H1 (cell line): Measurements from ENCODE around the gene GPR63. TPM values are rescaled to one million over a fixed set of nuclear protein-coding genes. Genes with fewer than 3 reads are reported as not detected.

Source experiments
- CTCF ChIA-PET: fragments of 300-600 bp; sonication (Branson Sonifier 250); formaldehyde crosslinking; loops from one replicate; lab custom pipeline; 2021; ENCODE audit not compliant: partially characterized antibody; lab: Charles Lee
- POLR2A ChIA-PET: fragments of 300-600 bp; sonication (Branson Sonifier 250); formaldehyde crosslinking; loops from one replicate; lab custom pipeline; 2021; ENCODE audit warnings: inconsistent platforms; ENCODE audit not compliant: partially characterized antibody; lab: Charles Lee
- DNase-seq, 2 experiments: peaks; one replicate each; pipeline versions ENCODE4 v3.0.0 to v3.0.0-alpha.2; 2010 to 2022; ENCODE audit warnings: low spot score in 2 of 2, low read depth in 1 of 2, mixed read lengths in 1 of 2
- FAIRE-seq: peaks from 2 replicates; lab custom pipeline; 2011; peaks lifted over from hg19 to GRCh38; lab: Jason Lieb, UNC
- H2AFZ ChIP-seq: 2 replicates; pipeline ENCODE4 v1.8.1; 2012; ENCODE audit warnings: low read length, inconsistent platforms
- H2AK5ac ChIP-seq: 2 replicates; pipeline ENCODE4 v1.6.1; 2013; ENCODE audit warnings: low read depth, low read length
- H2BK120ac ChIP-seq: replicated peaks from 2 replicates; pipeline ENCODE3; 2013; ENCODE audit warnings: low read depth, low read length, inconsistent platforms
- H2BK12ac ChIP-seq: 2 replicates; pipeline ENCODE4 v1.6.1; 2013; ENCODE audit warnings: low read depth, low read length
- H2BK15ac ChIP-seq: 2 replicates; pipeline ENCODE4 v1.6.1; 2013; ENCODE audit warnings: low read length
- H2BK20ac ChIP-seq: 2 replicates; pipeline ENCODE4 v1.6.1; 2013; ENCODE audit warnings: low read length
- H2BK5ac ChIP-seq: 2 replicates; pipeline ENCODE4 v1.6.1; 2013; ENCODE audit warnings: low read depth, low read length
- H3K14ac ChIP-seq: 2 replicates; pipeline ENCODE4 v1.6.1; 2013; ENCODE audit warnings: inconsistent platforms; ENCODE audit not compliant: insufficient read length
- H3K18ac ChIP-seq: 2 replicates; pipeline ENCODE4 v1.6.1; 2013; ENCODE audit warnings: low read length; ENCODE audit errors: extremely low read depth
- H3K23ac ChIP-seq: 2 replicates; pipeline ENCODE4 v1.6.1; 2013; ENCODE audit warnings: inconsistent platforms; ENCODE audit not compliant: insufficient read length
- H3K23me2 ChIP-seq: 2 replicates; pipeline ENCODE4 v1.6.1; 2013; ENCODE audit warnings: low read depth, low read length
- H3K27ac ChIP-seq: 2 replicates; pipeline ENCODE4 v1.6.1; 2011; ENCODE audit warnings: low read depth, low read length, inconsistent platforms
- H3K27me3 ChIP-seq, 4 experiments: replicated peaks in 1 of 4; 1 replicate in 1 of 4; 2 replicates in 3 of 4; pipeline versions ENCODE4 v1.6.1 to v1.8.1; 2011 to 2013; ENCODE audit warnings: low read length in 3 of 4, mild to moderate bottlenecking in 3 of 4, inconsistent platforms in 2 of 4, mixed read lengths in 2 of 4, moderate library complexity in 1 of 4; ENCODE audit not compliant: control insufficient read depth in 3 of 4, insufficient read depth in 3 of 4; ENCODE audit errors: extremely low read depth in 1 of 4
- H3K36me3 ChIP-seq, 4 experiments: 2 replicates each; pipeline versions ENCODE4 v1.6.1 to v1.8.1; 2011 to 2013; ENCODE audit warnings: mild to moderate bottlenecking in 4 of 4, low read length in 3 of 4, moderate library complexity in 2 of 4, control low read depth in 1 of 4, inconsistent platforms in 1 of 4; ENCODE audit not compliant: insufficient read depth in 4 of 4, control insufficient read depth in 2 of 4
- H3K4ac ChIP-seq: replicated peaks from 2 replicates; pipeline ENCODE3; 2013; ENCODE audit warnings: low read length, low read depth, mixed read lengths, inconsistent platforms; ENCODE audit not compliant: insufficient read length
- H3K4me1 ChIP-seq, 4 experiments: replicated peaks in 1 of 4; 1 replicate in 1 of 4; 2 replicates in 3 of 4; pipeline versions ENCODE4 v1.6.1 to v1.8.1; 2011 to 2013; ENCODE audit warnings: low read length in 3 of 4, inconsistent platforms in 2 of 4, mixed read lengths in 1 of 4; ENCODE audit not compliant: insufficient read depth in 4 of 4, control insufficient read depth in 3 of 4
- H3K4me2 ChIP-seq, 2 experiments: 2 replicates each; pipeline versions ENCODE4 v1.6.1 to v1.8.1; 2011 to 2013; ENCODE audit warnings: low read depth in 2 of 2, low read length in 2 of 2, control low read depth in 1 of 2, inconsistent platforms in 1 of 2, mild to moderate bottlenecking in 1 of 2; ENCODE audit not compliant: insufficient read depth in 1 of 2
- H3K4me3 ChIP-seq, 4 experiments: fragments of 200-600, 300-600 bp in 1 of 4; sonication (generic), shearing (Covaris generic), sonication (Bioruptor Twin) in 1 of 4; 2 replicates each; pipeline versions ENCODE4 v1.5.1 to v1.8.1; 2011 to 2016; ENCODE audit warnings: low read length in 4 of 4, low read depth in 3 of 4, control low read depth in 2 of 4, inconsistent platforms in 2 of 4, mild to moderate bottlenecking in 2 of 4, mixed read lengths in 1 of 4, moderate library complexity in 1 of 4; ENCODE audit not compliant: insufficient read depth in 2 of 4; ENCODE audit errors: extremely low read depth in 1 of 4
- H3K56ac ChIP-seq: replicated peaks from 2 replicates; pipeline ENCODE3; 2013; ENCODE audit warnings: low read depth, mild to moderate bottlenecking, mixed read lengths, low read length, inconsistent platforms; ENCODE audit not compliant: insufficient read length
- H3K79me1 ChIP-seq: 2 replicates; pipeline ENCODE4 v1.6.1; 2013; ENCODE audit warnings: low read depth, low read length, control low read depth
- H3K79me2 ChIP-seq, 2 experiments: 2 replicates each; pipeline versions ENCODE4 v1.6.1 to v1.8.1; 2012 to 2013; ENCODE audit warnings: low read length in 2 of 2, mild to moderate bottlenecking in 2 of 2, inconsistent platforms in 1 of 2; ENCODE audit not compliant: insufficient read depth in 2 of 2, control insufficient read depth in 1 of 2
- H3K9ac ChIP-seq, 4 experiments: replicated peaks in 1 of 4; 1 replicate in 1 of 4; 2 replicates in 3 of 4; pipeline versions ENCODE4 v1.6.1 to v1.8.1; 2011 to 2013; ENCODE audit warnings: low read depth in 3 of 4, low read length in 3 of 4, control low read depth in 2 of 4, mild to moderate bottlenecking in 2 of 4, moderate library complexity in 2 of 4, inconsistent platforms in 1 of 4; ENCODE audit errors: extremely low read depth in 1 of 4
- H3K9me3 ChIP-seq, 2 experiments: 2 replicates each; pipeline versions ENCODE4 v1.6.1 to v1.8.1; 2012 to 2013; ENCODE audit warnings: mild to moderate bottlenecking in 2 of 2, moderate library complexity in 2 of 2, control low read depth in 1 of 2, inconsistent platforms in 1 of 2, low read depth in 1 of 2, low read length in 1 of 2, mixed read lengths in 1 of 2; ENCODE audit not compliant: insufficient read depth in 2 of 2
- H4K20me1 ChIP-seq, 2 experiments: replicated peaks in 1 of 2; 2 replicates each; pipeline versions ENCODE3 to v1.8.1; 2011 to 2013; ENCODE audit warnings: inconsistent platforms in 2 of 2, low read length in 2 of 2, mild to moderate bottlenecking in 1 of 2; ENCODE audit not compliant: insufficient read depth in 2 of 2, control insufficient read depth in 1 of 2
- H4K5ac ChIP-seq: 2 replicates; pipeline ENCODE4 v1.6.1; 2013; ENCODE audit warnings: low read length, low read depth, mixed read lengths, inconsistent platforms; ENCODE audit not compliant: insufficient read length
- H4K8ac ChIP-seq: 2 replicates; pipeline ENCODE4 v1.8.0; 2013; ENCODE audit warnings: mild to moderate bottlenecking, moderate library complexity, low read length, inconsistent platforms; ENCODE audit not compliant: insufficient read depth; ENCODE audit errors: extremely low read depth
- H4K91ac ChIP-seq: replicated peaks from 2 replicates; pipeline ENCODE3; 2013; ENCODE audit warnings: low read length, mixed read lengths, inconsistent platforms; ENCODE audit not compliant: insufficient read length
- CBX8 ChIP-seq: fragments of 300-800, 300-1000 bp; sonication (generic); IDR thresholded peaks from 2 replicates; pipeline ENCODE4 v1.7.1; 2016; ENCODE audit warnings: low read depth, low read length, borderline replicate concordance
- FOSL1 ChIP-seq: IDR thresholded peaks from 2 replicates; pipeline ENCODE4 v1.6.1; 2011; ENCODE audit warnings: mild to moderate bottlenecking, low read depth, low read length, moderate library complexity; ENCODE audit not compliant: insufficient read depth
- GTF2F1 ChIP-seq: IDR thresholded peaks from 2 replicates; pipeline ENCODE4 v1.6.1; 2012; ENCODE audit warnings: low read depth, low read length, improper control_type of control experiment, borderline replicate concordance
- KDM4A ChIP-seq: IDR thresholded peaks from one replicate; pipeline ENCODE4 v1.7.1; 2012; ENCODE audit warnings: low read depth, mild to moderate bottlenecking, moderate library complexity, low read length, inconsistent platforms; ENCODE audit not compliant: severe bottlenecking
- KDM5A ChIP-seq: fragments of 200-600 bp; IDR thresholded peaks from 2 replicates; pipeline ENCODE4 v1.7.1; 2012; ENCODE audit warnings: mild to moderate bottlenecking, low read length, inconsistent platforms, mixed read lengths
- NRF1 ChIP-seq: IDR thresholded peaks from 2 replicates; pipeline ENCODE4 v1.6.1; 2011; ENCODE audit warnings: mild to moderate bottlenecking, low read depth, low read length, improper control_type of control experiment
- RNF2 ChIP-seq: fragments of 200-900, 300-1000 bp; sonication (generic); IDR thresholded peaks from 2 replicates; pipeline ENCODE4 v1.7.1; 2016; ENCODE audit warnings: borderline replicate concordance, low read depth, mild to moderate bottlenecking, antibody characterized with exemption, low read length; ENCODE audit not compliant: poor library complexity, severe bottlenecking; ENCODE audit errors: missing control alignments
- TAF7 ChIP-seq: optimal IDR thresholded peaks from 2 replicates; pipeline ENCODE3; 2011; ENCODE audit warnings: low read depth, mild to moderate bottlenecking, inconsistent platforms, low read length, moderate library complexity, borderline replicate concordance
- TCF12 ChIP-seq: IDR thresholded peaks from 2 replicates; pipeline ENCODE4 v1.6.1; 2011; ENCODE audit warnings: low read depth, mild to moderate bottlenecking, low read length
- YY1 ChIP-seq: IDR thresholded peaks from 2 replicates; pipeline ENCODE4 v1.6.1; 2011; ENCODE audit warnings: low read depth, mild to moderate bottlenecking, low read length
- ZNF274 ChIP-seq: IDR thresholded peaks from 2 replicates; pipeline ENCODE4 v1.7.0; 2012; ENCODE audit warnings: low read length, borderline replicate concordance; ENCODE audit errors: extremely low read depth
- WGBS, 2 experiments: shearing (Covaris generic) in 1 of 2; methylation state at CpG; one replicate each; pipeline versions ENCODE4 v1.1.6 to v1.1.7; 2013 to 2015; ENCODE audit warnings: low lambda C conversion rate in 2 of 2, mixed read lengths in 2 of 2, inconsistent platforms in 1 of 2, low coverage in 1 of 2, missing lambda C conversion rate in 1 of 2; ENCODE audit not compliant: insufficient replicate concordance in 2 of 2, insufficient coverage in 1 of 2, insufficient read length in 1 of 2; ENCODE audit errors: extremely low coverage in 1 of 2, missing lambda C conversion rate in 1 of 2; 5-methylcytosine and 5-hydroxymethylcytosine counted together
- polyA plus RNA-seq, 7 experiments: library from polyadenylated mRNA; depleted of rRNA in 3 of 7; stranded (reverse) in 5 of 7; unstranded in 2 of 7; fragments of >200 nt in 5 of 7; fragments of 200-250 nt in 2 of 7; gene quantifications; 1 replicate in 5 of 7; 2 replicates in 1 of 7; 4 replicates in 1 of 7; pipeline versions ENCODE4 v1.2.1 to v1.2.3, GENCODE V29; 2011 to 2013; ENCODE audit warnings: missing spikeins in 2 of 7, mixed read lengths in 2 of 7
- total RNA-seq: library from RNA; stranded (reverse); fragmentation: NEBNext Ultra II Directional; extraction: Animal tissue kit (Norgen Biotek cat#: 25700); gene quantifications from 2 replicates; pipeline ENCODE4 v1.2.1, GENCODE V29; 2021
- TF ChIP-seq, protein P1 (sequence below): IDR thresholded peaks from 2 replicates; pipeline ENCODE4 v1.6.1; 2012; ENCODE audit warnings: low read length, inconsistent platforms

Gene GPR63
- total and polyA plus RNA-seq, 2 of the 8 experiments (the other 6 are each of a cell fraction or from before 2014, with no cell fraction given), result 6.1 to 11.6 TPM

- no peaks in the 10 kb centered on the region for H3K23me2 ChIP-seq
- H2AFZ ChIP-seq, result no peak overlapping the region
- no peak overlapping the region for H3K9ac ChIP-seq
- FAIRE-seq (no peak), DNase-seq (no peak)
- no peak overlapping the region for H4K8ac ChIP-seq
- no peak overlapping the region for H2BK20ac ChIP-seq
- no peak overlapping the region for H4K91ac ChIP-seq
- H2BK12ac ChIP-seq, result no peak overlapping the region
- ChIA-PET POLR2A (interaction anchor here (0.7 to 1.2 kb wide), 2 partner anchors 41 to 55 kb away, joined by 3 read pairs; no protein-coding TSS in a partner anchor), CTCF (interaction anchor here (1.1 kb wide), 1 partner anchor 66 kb away, joined by 3 read pairs; no protein-coding TSS in a partner anchor)
- no peak overlapping the region for H4K5ac ChIP-seq
- H3K56ac ChIP-seq, result no peak overlapping the region
- H2BK5ac ChIP-seq, result no peak overlapping the region
- H3K9me3 ChIP-seq, result no peaks in the 10 kb centered on the region
- H3K4me2 ChIP-seq, result no peak overlapping the region
- H4K20me1 ChIP-seq, result no peaks in the 10 kb centered on the region
- no peak overlapping the region for H3K14ac ChIP-seq
- 94% methylated on average over 1 of the region's 1 CpG; no CpG with 5 or more reads in 1 of the 2 experiments for WGBS, 2 experiments
- no peaks in the 10 kb centered on the region for H3K36me3 ChIP-seq
- no peak overlapping the region for H3K4me3 ChIP-seq
- H2BK15ac ChIP-seq, result no peak overlapping the region
- H2BK120ac ChIP-seq, result no peak overlapping the region
- no peaks in the 10 kb centered on the region for H3K27me3 ChIP-seq
- H3K27ac ChIP-seq, result no peak overlapping the region
- no peak overlapping the region for H3K23ac ChIP-seq
- H3K4ac ChIP-seq, result no peak overlapping the region
- H3K79me2 ChIP-seq, result no peaks in the 10 kb centered on the region
- no peaks in the 10 kb centered on the region for H3K4me1 ChIP-seq
- no peak overlapping the region for H3K18ac ChIP-seq
- H2AK5ac ChIP-seq, result no peak overlapping the region
- no peaks in the 10 kb centered on the region for H3K79me1 ChIP-seq
- TF ChIP-seq YY1 (no peak), RNF2 (no peak), NRF1 (no peak), GTF2F1 (no peak), KDM4A (no peak), TAF7 (no peak), FOSL1 (no peak), ZNF274 (no peak), KDM5A (no peak), TCF12 (no peak), CBX8 (no peak)
- TF ChIP-seq, protein P1, sequence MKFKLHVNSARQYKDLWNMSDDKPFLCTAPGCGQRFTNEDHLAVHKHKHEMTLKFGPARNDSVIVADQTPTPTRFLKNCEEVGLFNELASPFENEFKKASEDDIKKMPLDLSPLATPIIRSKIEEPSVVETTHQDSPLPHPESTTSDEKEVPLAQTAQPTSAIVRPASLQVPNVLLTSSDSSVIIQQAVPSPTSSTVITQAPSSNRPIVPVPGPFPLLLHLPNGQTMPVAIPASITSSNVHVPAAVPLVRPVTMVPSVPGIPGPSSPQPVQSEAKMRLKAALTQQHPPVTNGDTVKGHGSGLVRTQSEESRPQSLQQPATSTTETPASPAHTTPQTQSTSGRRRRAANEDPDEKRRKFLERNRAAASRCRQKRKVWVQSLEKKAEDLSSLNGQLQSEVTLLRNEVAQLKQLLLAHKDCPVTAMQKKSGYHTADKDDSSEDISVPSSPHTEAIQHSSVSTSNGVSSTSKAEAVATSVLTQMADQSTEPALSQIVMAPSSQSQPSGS, result no peak
These were observed 55.7 kb downstream of the GPR63 start for GRCh38 chr6:96781557-96781956.
